ENCODE data around the gene AUTS2.

Gene AUTS2

DNA sequence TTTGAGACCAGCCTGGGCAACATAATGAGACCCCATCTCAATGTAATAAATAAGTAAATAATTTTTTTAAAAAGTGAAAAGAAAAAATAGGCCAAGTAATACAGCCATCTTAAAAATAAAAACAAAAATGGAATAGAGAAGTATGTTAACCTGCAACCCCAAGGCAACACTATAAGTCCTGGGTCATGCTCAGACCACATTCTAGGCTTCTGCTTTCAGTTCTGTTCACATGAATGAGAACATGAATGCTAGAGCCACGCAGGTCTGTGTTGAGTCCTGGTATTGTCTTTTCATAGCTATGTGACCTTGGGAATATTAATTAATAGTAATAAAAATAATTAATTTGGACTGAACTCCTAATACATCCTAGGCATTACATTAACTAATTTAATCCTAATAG lies 284.0 kb downstream of the AUTS2 start:
- H3K9ac ChIP-seq (ENCODE audit: insufficient read length, low read depth), result no peak overlapping the region
- no peaks in the 10 kb centered on the region for H3K36me3 ChIP-seq (ENCODE audit: insufficient read depth, insufficient read length, low read length)
- TF ChIP-seq YY1 (IDR thresholded peaks at IDR 0.05; ENCODE audit: insufficient read depth, insufficient read length), result no peak
- no peak for TF ChIP-seq ZNF274 (IDR thresholded peaks at IDR 0.05; ENCODE audit: low read depth, low read length)
- TF ChIP-seq SUZ12 (IDR thresholded peaks at IDR 0.05; ENCODE audit: extremely low read depth, insufficient read depth, insufficient read length), result no peak
- no peak overlapping the region for H3K4me3 ChIP-seq (ENCODE audit: insufficient read length, low read depth)
- DNase-seq (ENCODE audit: low read depth, low spot score), result no peak
- H3K9me3 ChIP-seq (ENCODE audit: insufficient read depth, low read length), result no peaks in the 10 kb centered on the region
- H3K4me1 ChIP-seq (ENCODE audit: insufficient read depth, insufficient read length), result no peaks in the 10 kb centered on the region
- H3K27me3 ChIP-seq (ENCODE audit: insufficient read depth, insufficient read length), result no peaks in the 10 kb centered on the region

DNA sequence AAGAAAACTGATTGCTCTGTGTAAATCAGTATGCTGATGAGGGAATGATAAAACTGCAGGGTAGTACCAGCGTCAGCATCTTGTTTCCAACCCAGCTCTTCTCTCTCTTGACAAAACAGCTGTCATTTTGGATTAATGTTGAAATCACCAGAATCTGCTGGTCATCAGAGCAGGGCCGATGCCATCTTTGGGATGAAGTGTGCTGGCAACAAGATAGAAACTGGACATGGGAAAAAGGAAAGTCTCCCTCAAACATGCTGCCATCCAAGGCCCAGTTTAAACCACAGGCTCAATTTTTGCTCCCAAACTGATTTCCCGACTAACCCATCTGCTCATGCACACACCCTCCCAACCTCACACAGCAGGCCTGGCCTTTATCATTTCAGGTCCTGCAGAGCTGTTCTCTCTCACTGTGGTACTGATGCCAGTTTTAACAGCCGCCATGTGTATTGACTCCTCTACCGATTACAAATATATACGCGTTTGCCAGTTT lies 285.2 kb downstream of the AUTS2 start:
- H3K9ac ChIP-seq (ENCODE audit: insufficient read length, low read depth), result no peak overlapping the region
- H3K4me3 ChIP-seq (ENCODE audit: insufficient read length, low read depth), result no peak overlapping the region
- H3K4me1 ChIP-seq (ENCODE audit: insufficient read depth, insufficient read length), result no peaks in the 10 kb centered on the region
- TF ChIP-seq SUZ12 (IDR thresholded peaks at IDR 0.05; ENCODE audit: extremely low read depth, insufficient read depth, insufficient read length) (no peak), ZNF274 (IDR thresholded peaks at IDR 0.05; ENCODE audit: low read depth, low read length) (no peak), YY1 (IDR thresholded peaks at IDR 0.05; ENCODE audit: insufficient read depth, insufficient read length) (no peak)
- no peaks in the 10 kb centered on the region for H3K27me3 ChIP-seq (ENCODE audit: insufficient read depth, insufficient read length)
- H3K36me3 ChIP-seq (ENCODE audit: insufficient read depth, insufficient read length, low read length), result no peaks in the 10 kb centered on the region
- no peaks in the 10 kb centered on the region for H3K9me3 ChIP-seq (ENCODE audit: insufficient read depth, low read length)
- DNase-seq (ENCODE audit: low read depth, low spot score), result no peak

- no peaks in the 10 kb centered on the region for H3K27me3 ChIP-seq (ENCODE audit: insufficient read depth, insufficient read length)
- no peak for DNase-seq (ENCODE audit: low read depth, low spot score)
- no peaks in the 10 kb centered on the region for H3K9me3 ChIP-seq (ENCODE audit: insufficient read depth, low read length)
- no peaks in the 10 kb centered on the region for H3K4me1 ChIP-seq (ENCODE audit: insufficient read depth, insufficient read length)
- TF ChIP-seq SUZ12 (IDR thresholded peaks at IDR 0.05; ENCODE audit: extremely low read depth, insufficient read depth, insufficient read length) (no peak), ZNF274 (IDR thresholded peaks at IDR 0.05; ENCODE audit: low read depth, low read length) (no peak), YY1 (IDR thresholded peaks at IDR 0.05; ENCODE audit: insufficient read depth, insufficient read length) (no peak)
- no peaks in the 10 kb centered on the region for H3K36me3 ChIP-seq (ENCODE audit: insufficient read depth, insufficient read length, low read length)
- no peak overlapping the region for H3K4me3 ChIP-seq (ENCODE audit: insufficient read length, low read depth)
- H3K9ac ChIP-seq (ENCODE audit: insufficient read length, low read depth), result no peak overlapping the region
Observed at GRCh38 chr7:69885431-69885830, 287.2 kb downstream of the AUTS2 start.

- no peak for TF ChIP-seq SUZ12 (IDR thresholded peaks at IDR 0.05; ENCODE audit: extremely low read depth, insufficient read depth, insufficient read length)
- no peak for TF ChIP-seq ZNF274 (IDR thresholded peaks at IDR 0.05; ENCODE audit: low read depth, low read length)
- no peak for TF ChIP-seq YY1 (IDR thresholded peaks at IDR 0.05; ENCODE audit: insufficient read depth, insufficient read length)
- no peaks in the 10 kb centered on the region for H3K9me3 ChIP-seq (ENCODE audit: insufficient read depth, low read length)
- H3K36me3 ChIP-seq (ENCODE audit: insufficient read depth, insufficient read length, low read length), result no peaks in the 10 kb centered on the region
- H3K4me3 ChIP-seq (ENCODE audit: insufficient read length, low read depth), result no peak overlapping the region
- H3K9ac ChIP-seq (ENCODE audit: insufficient read length, low read depth), result no peak overlapping the region
- no peaks in the 10 kb centered on the region for H3K27me3 ChIP-seq (ENCODE audit: insufficient read depth, insufficient read length)
- no peaks in the 10 kb centered on the region for H3K4me1 ChIP-seq (ENCODE audit: insufficient read depth, insufficient read length)
- no peak for DNase-seq (ENCODE audit: low read depth, low spot score)
Observed at GRCh38 chr7:69889338-69889975, 291.2 kb downstream of the AUTS2 start.

GRCh38 chr7:69889976-69890351 lies 291.7 kb downstream of the AUTS2 start:
- DNase-seq (ENCODE audit: low read depth, low spot score), result no peak
- no peak for TF ChIP-seq YY1 (IDR thresholded peaks at IDR 0.05; ENCODE audit: insufficient read depth, insufficient read length)
- H3K9ac ChIP-seq (ENCODE audit: insufficient read length, low read depth), result no peak overlapping the region
- no peaks in the 10 kb centered on the region for H3K9me3 ChIP-seq (ENCODE audit: insufficient read depth, low read length)
- H3K36me3 ChIP-seq (ENCODE audit: insufficient read depth, insufficient read length, low read length), result no peaks in the 10 kb centered on the region
- H3K4me3 ChIP-seq (ENCODE audit: insufficient read length, low read depth), result no peak overlapping the region
- no peaks in the 10 kb centered on the region for H3K4me1 ChIP-seq (ENCODE audit: insufficient read depth, insufficient read length)
- no peaks in the 10 kb centered on the region for H3K27me3 ChIP-seq (ENCODE audit: insufficient read depth, insufficient read length)

DNA sequence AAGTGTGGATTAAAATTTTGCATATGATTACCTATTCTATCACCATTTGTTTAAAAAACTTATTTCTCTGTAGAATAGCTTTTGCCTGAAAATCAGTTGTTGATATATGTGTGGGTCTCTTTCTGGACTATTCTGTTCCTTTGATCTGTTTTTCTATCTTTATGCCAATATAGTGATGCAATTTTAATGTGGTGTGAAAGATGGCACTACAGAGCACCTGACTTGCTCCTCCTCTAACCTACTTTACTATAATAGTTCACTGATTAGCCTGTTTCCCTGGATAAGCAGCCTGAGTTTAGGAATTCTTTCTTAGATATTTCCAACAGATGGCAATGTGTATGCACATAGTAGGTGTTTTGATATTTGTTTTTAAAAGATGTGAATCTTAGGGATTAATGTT lies 294.5 kb downstream of the AUTS2 start:
- Histone ChIP-seq H3K4me3 (ENCODE audit: insufficient read length, low read depth) (no peak overlapping the region), H3K27me3 (ENCODE audit: insufficient read depth, insufficient read length) (no peaks in the 10 kb centered on the region), H3K4me1 (ENCODE audit: insufficient read depth, insufficient read length) (no peaks in the 10 kb centered on the region), H3K36me3 (ENCODE audit: insufficient read depth, insufficient read length, low read length) (no peaks in the 10 kb centered on the region), H3K9me3 (ENCODE audit: insufficient read depth, low read length) (no peaks in the 10 kb centered on the region), H3K9ac (ENCODE audit: insufficient read length, low read depth) (no peak overlapping the region)
- no peak for DNase-seq (ENCODE audit: low read depth, low spot score)
- TF ChIP-seq YY1 (IDR thresholded peaks at IDR 0.05; ENCODE audit: insufficient read depth, insufficient read length) (no peak), ZNF274 (IDR thresholded peaks at IDR 0.05; ENCODE audit: low read depth, low read length) (no peak), SUZ12 (IDR thresholded peaks at IDR 0.05; ENCODE audit: extremely low read depth, insufficient read depth, insufficient read length) (no peak)

GRCh38 chr7:69893906-69894305 lies 295.6 kb downstream of the AUTS2 start:
- H3K36me3 ChIP-seq (ENCODE audit: insufficient read depth, insufficient read length, low read length), result no peaks in the 10 kb centered on the region
- TF ChIP-seq ZNF274 (IDR thresholded peaks at IDR 0.05; ENCODE audit: low read depth, low read length), result no peak
- no peak for TF ChIP-seq YY1 (IDR thresholded peaks at IDR 0.05; ENCODE audit: insufficient read depth, insufficient read length)
- TF ChIP-seq SUZ12 (IDR thresholded peaks at IDR 0.05; ENCODE audit: extremely low read depth, insufficient read depth, insufficient read length), result no peak
- H3K4me3 ChIP-seq (ENCODE audit: insufficient read length, low read depth), result no peak overlapping the region
- no peaks in the 10 kb centered on the region for H3K9me3 ChIP-seq (ENCODE audit: insufficient read depth, low read length)
- no peak overlapping the region for H3K9ac ChIP-seq (ENCODE audit: insufficient read length, low read depth)
- DNase-seq (ENCODE audit: low read depth, low spot score), result no peak
- H3K27me3 ChIP-seq (ENCODE audit: insufficient read depth, insufficient read length), result no peaks in the 10 kb centered on the region
- H3K4me1 ChIP-seq (ENCODE audit: insufficient read depth, insufficient read length), result no peaks in the 10 kb centered on the region
